Stimulated activated CD4-positive, alpha-beta T cell treated with anti-CD3 and anti-CD28 coated beads, Interleukin-15, amount 100 ng/mL, for 24 hours (primary cell): ENCODE results near the gene KIF16B.
"Not testable (repeated sequence)": the region's sequence is repeated elsewhere in the genome, so short reads cannot be mapped to it uniquely, and the experiment has no call there.

Experiments used
- DNase-seq: peaks from one replicate; pipeline ENCODE4 v3.0.0-alpha.2; 2020

Gene KIF16B

GRCh38 chr20:16553684-16554083, 19.6 kb downstream of the KIF16B start:
- no peak for DNase-seq

- no peak for DNase-seq
These were observed 20.1 kb downstream of the KIF16B start for GRCh38 chr20:16553101-16553500.

GRCh38 chr20:16552015-16552414, 21.2 kb downstream of the KIF16B start:
- DNase-seq: no peak

GRCh38 chr20:16551607-16552006, 21.6 kb downstream of the KIF16B start:
- DNase-seq: no peak

- DNase-seq: no peak
These were observed 25.1 kb downstream of the KIF16B start for GRCh38 chr20:16548068-16548672.

- DNase-seq: no peak
These were observed 28.3 kb downstream of the KIF16B start for GRCh38 chr20:16544949-16545348.

GRCh38 chr20:16542477-16542876, 30.8 kb downstream of the KIF16B start:
- no peak for DNase-seq

- DNase-seq: no peak
These were observed 31.4 kb downstream of the KIF16B start for GRCh38 chr20:16541878-16542277.

GRCh38 chr20:16541226-16541625, 32.0 kb downstream of the KIF16B start:
- no peak for DNase-seq

GRCh38 chr20:16539280-16540021, 33.8 kb downstream of the KIF16B start:
- DNase-seq: no peak

- no peak for DNase-seq
These were observed 34.5 kb downstream of the KIF16B start for GRCh38 chr20:16538779-16539178.

- no peak for DNase-seq
These were observed 35.3 kb downstream of the KIF16B start for GRCh38 chr20:16537918-16538317.

- no peak for DNase-seq
These were observed 36.1 kb downstream of the KIF16B start for GRCh38 chr20:16537025-16537665.

GRCh38 chr20:16535277-16535676, 38.0 kb downstream of the KIF16B start:
- DNase-seq: no peak

GRCh38 chr20:16533502-16533901, 39.7 kb downstream of the KIF16B start:
- no peak for DNase-seq

GRCh38 chr20:16531485-16531884, 41.8 kb downstream of the KIF16B start:
- no peak for DNase-seq

GRCh38 chr20:16530201-16530681, 43.0 kb downstream of the KIF16B start:
- DNase-seq: no peak

GRCh38 chr20:16528078-16528477, 45.2 kb downstream of the KIF16B start:
- DNase-seq: no peak

GRCh38 chr20:16527438-16527837, 45.8 kb downstream of the KIF16B start:
- no peak for DNase-seq

- no peak for DNase-seq
These were observed 46.5 kb downstream of the KIF16B start for GRCh38 chr20:16526433-16527380.

GRCh38 chr20:16522651-16523050, 50.6 kb downstream of the KIF16B start:
- DNase-seq: not testable (repeated sequence)

- DNase-seq: no peak
These were observed 53.1 kb downstream of the KIF16B start for GRCh38 chr20:16520154-16520553.

GRCh38 chr20:16519673-16520072, 53.6 kb downstream of the KIF16B start:
- DNase-seq: not testable (repeated sequence)
